ENCODE data around the gene HOXC6. TPM values are rescaled to one million over a fixed set of nuclear protein-coding genes. Genes with fewer than 3 reads are reported as not detected.

The HOXC6 gene
- total and polyA plus RNA-seq, 2 donors (not counting 3 experiments of a cell fraction or from before 2014, with no cell fraction given) = 0.58 to 0.72 TPM

DNA sequence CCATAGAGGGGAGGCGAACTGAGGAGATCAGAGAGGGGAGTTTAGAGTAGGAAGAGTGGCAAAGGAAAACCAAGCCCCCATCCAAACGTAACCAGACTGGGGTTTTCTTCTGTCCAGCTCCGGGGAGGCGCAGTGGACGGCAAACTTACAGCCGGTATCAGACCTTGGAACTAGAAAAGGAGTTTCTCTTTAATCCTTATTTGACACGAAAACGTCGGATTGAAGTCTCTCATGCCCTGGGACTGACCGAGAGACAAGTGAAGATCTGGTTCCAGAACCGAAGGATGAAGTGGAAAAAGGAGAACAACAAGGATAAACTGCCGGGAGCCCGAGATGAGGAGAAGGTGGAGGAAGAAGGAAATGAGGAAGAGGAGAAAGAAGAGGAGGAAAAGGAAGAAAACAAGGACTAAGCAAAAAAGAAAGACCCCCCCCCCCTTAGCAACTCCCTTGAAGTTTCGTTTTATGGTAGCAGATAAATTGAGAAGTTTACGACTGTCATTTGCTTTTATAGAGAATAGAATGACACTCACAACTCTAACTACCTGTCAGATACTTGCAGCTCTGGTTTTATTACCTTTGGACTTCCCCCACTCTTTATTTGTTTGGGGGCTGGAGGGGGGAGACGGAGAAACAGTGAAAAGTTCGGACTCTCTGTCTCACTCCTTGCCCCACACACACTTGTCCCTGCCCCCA lies 17.1 kb upstream of the HOXC6 start:
- Histone ChIP-seq H3K27ac (ENCODE audit: insufficient read depth, low read depth, low read length) (no peak overlapping the region), H3K4me2 (ENCODE audit: insufficient read depth, low read length) (no peak overlapping the region), H4K20me1 (replicated peaks; ENCODE audit: control insufficient read depth, extremely low read depth, insufficient read depth, low read length) (no peaks in the 10 kb centered on the region), H3K4me1 (ENCODE audit: control insufficient read depth, extremely low read depth, insufficient read depth, low read length) (no peaks in the 10 kb centered on the region), H2AFZ (ENCODE audit: low read depth, low read length) (no peak overlapping the region), H3K36me3 (ENCODE audit: control insufficient read depth in 2 of 2, extremely low read depth in 1 of 2, insufficient read depth in 2 of 2, low read length in 2 of 2) (no peaks in the 10 kb centered on the region), H3K9ac (replicated peaks; ENCODE audit: extremely low read depth, insufficient read depth, low read length) (no peak overlapping the region), H3K4me3 (replicated peaks in 1 of 3; ENCODE audit: insufficient read depth in 1 of 3, low read depth in 1 of 3, low read length in 3 of 3) (no peak overlapping the region), H3K9me3 (replicated peaks; ENCODE audit: control insufficient read depth, insufficient read depth, low read length) (no peaks in the 10 kb centered on the region), H3K79me2 (ENCODE audit: control insufficient read depth, insufficient read depth, low read length) (no peaks in the 10 kb centered on the region), H3K27me3 (ENCODE audit: control insufficient read depth in 2 of 2, insufficient read depth in 2 of 2, low read length in 2 of 2) (peaks cover 84 to 91% of the 10 kb centered on the region in 2 experiments), H3K9me1 (replicated peaks; ENCODE audit: control insufficient read depth, extremely low read depth, insufficient read depth, low read length) (no peaks in the 10 kb centered on the region)
- intact Hi-C loops (cut with micrococcal nuclease) (no loop called here), dilution Hi-C loops (cut with MboI; ENCODE audit: extremely low pct_ligation_motif_present, low sequenced_read_pairs) (no loop called here)
- no TSS peak for BruUV-seq (replicated peaks)
- CTCF ChIA-PET = interaction anchor here (17.0 kb wide), 1 partner anchor 185 kb away, joined by 616 read pairs; the partner anchor contains the start of gene SMUG1
- TF ChIP-seq EZH2 (IDR thresholded peaks at IDR 0.05; ENCODE audit: borderline replicate concordance, low read depth, low read length, severe bottlenecking) = no peak
- TF ChIP-seq MYC (IDR thresholded peaks at IDR 0.05; ENCODE audit: low read depth, low read length) = no peak
- no peak for TF ChIP-seq JUN (IDR thresholded peaks at IDR 0.05; ENCODE audit: borderline replicate concordance, insufficient read depth, insufficient read length, low read depth)
- no peak for TF ChIP-seq FOS (IDR thresholded peaks at IDR 0.05; ENCODE audit: borderline replicate concordance, insufficient read depth, low read length)
- TF ChIP-seq POLR2AphosphoS5 (IDR thresholded peaks at IDR 0.05; ENCODE audit: insufficient read depth, low read depth, low read length) = no peak
- TF ChIP-seq, protein P1, sequence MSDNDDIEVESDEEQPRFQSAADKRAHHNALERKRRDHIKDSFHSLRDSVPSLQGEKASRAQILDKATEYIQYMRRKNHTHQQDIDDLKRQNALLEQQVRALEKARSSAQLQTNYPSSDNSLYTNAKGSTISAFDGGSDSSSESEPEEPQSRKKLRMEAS (IDR thresholded peaks at IDR 0.05; ENCODE audit: insufficient read depth, insufficient read length) = no peak
- TF ChIP-seq GATA2 (IDR thresholded peaks at IDR 0.05; ENCODE audit: insufficient read depth, insufficient read length, low read depth, low read length) = no peak
- TF ChIP-seq, protein P2, sequence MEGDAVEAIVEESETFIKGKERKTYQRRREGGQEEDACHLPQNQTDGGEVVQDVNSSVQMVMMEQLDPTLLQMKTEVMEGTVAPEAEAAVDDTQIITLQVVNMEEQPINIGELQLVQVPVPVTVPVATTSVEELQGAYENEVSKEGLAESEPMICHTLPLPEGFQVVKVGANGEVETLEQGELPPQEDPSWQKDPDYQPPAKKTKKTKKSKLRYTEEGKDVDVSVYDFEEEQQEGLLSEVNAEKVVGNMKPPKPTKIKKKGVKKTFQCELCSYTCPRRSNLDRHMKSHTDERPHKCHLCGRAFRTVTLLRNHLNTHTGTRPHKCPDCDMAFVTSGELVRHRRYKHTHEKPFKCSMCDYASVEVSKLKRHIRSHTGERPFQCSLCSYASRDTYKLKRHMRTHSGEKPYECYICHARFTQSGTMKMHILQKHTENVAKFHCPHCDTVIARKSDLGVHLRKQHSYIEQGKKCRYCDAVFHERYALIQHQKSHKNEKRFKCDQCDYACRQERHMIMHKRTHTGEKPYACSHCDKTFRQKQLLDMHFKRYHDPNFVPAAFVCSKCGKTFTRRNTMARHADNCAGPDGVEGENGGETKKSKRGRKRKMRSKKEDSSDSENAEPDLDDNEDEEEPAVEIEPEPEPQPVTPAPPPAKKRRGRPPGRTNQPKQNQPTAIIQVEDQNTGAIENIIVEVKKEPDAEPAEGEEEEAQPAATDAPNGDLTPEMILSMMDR (IDR thresholded peaks at IDR 0.05; ENCODE audit: extremely low read depth in 1 of 2, insufficient read depth in 1 of 2, low read depth in 1 of 2, low read length in 2 of 2) = no peak
- TF ChIP-seq POLR2A (IDR thresholded peaks at IDR 0.05; ENCODE audit: low read depth, low read length) = no peak
- POLR2A ChIA-PET = no interaction called here
- no peak for DNase-seq (ENCODE audit: low read depth, low spot score)
- no peak for FAIRE-seq
